ENCODE data around the gene GCN1.

GRCh38 chr12:120095331-120095730, 99.2 kb downstream of the GCN1 start:
- TF ChIP-seq, protein P1, sequence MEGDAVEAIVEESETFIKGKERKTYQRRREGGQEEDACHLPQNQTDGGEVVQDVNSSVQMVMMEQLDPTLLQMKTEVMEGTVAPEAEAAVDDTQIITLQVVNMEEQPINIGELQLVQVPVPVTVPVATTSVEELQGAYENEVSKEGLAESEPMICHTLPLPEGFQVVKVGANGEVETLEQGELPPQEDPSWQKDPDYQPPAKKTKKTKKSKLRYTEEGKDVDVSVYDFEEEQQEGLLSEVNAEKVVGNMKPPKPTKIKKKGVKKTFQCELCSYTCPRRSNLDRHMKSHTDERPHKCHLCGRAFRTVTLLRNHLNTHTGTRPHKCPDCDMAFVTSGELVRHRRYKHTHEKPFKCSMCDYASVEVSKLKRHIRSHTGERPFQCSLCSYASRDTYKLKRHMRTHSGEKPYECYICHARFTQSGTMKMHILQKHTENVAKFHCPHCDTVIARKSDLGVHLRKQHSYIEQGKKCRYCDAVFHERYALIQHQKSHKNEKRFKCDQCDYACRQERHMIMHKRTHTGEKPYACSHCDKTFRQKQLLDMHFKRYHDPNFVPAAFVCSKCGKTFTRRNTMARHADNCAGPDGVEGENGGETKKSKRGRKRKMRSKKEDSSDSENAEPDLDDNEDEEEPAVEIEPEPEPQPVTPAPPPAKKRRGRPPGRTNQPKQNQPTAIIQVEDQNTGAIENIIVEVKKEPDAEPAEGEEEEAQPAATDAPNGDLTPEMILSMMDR (conservative IDR thresholded peaks at IDR 0.05; ENCODE audit: low read length) = no peak
- TF ChIP-seq EZH2phosphoT487 (IDR thresholded peaks at IDR 0.05; ENCODE audit: borderline replicate concordance, low read depth, low read length) = no peak

Data from OCI-LY7 (cell line).